Renal cortex interstitium (tissue), 11 donors: ENCODE results near the gene STARD7. TPM values are rescaled to one million over a fixed set of nuclear protein-coding genes. Genes with fewer than 3 reads are reported as not detected.
"Not testable (repeated sequence)": the region's sequence is repeated elsewhere in the genome, so short reads cannot be mapped to it uniquely, and the experiment has no call there.

ENCODE experiments used
- DNase-seq, 11 donors: peaks; one replicate each; pipeline ENCODE4 v3.0.0-alpha.2; 2013; ENCODE audit warnings: low read depth in 9 of 11, low spot score in 4 of 11; ENCODE audit errors: extremely low read depth in 1 of 11
- polyA plus RNA-seq, 3 donors: library from polyadenylated mRNA; unstranded; fragments of 120-200 nt; gene quantifications; one replicate each; pipeline ENCODE4 v1.2.1, GENCODE V29; 2013; ENCODE audit not compliant: insufficient read length in 3 of 3

STARD7 gene
- polyA plus RNA-seq, 3 donors, result 135 to 159 (median 141) TPM

- DNase-seq, result no peak
Observed at GRCh38 chr2:96144481-96145035, 64.1 kb downstream of the STARD7 start.

- no peak for DNase-seq
Observed at GRCh38 chr2:96143848-96144480, 64.7 kb downstream of the STARD7 start.

- DNase-seq, result no peak
Observed at GRCh38 chr2:96143231-96143847, 65.3 kb downstream of the STARD7 start.

GRCh38 chr2:96142217-96143113 lies 66.2 kb downstream of the STARD7 start:
- no peak for DNase-seq

GRCh38 chr2:96141624-96141967 lies 67.0 kb downstream of the STARD7 start:
- not testable (repeated sequence) for DNase-seq

- DNase-seq, result no peak
Observed at GRCh38 chr2:96140941-96141623, 67.5 kb downstream of the STARD7 start.

GRCh38 chr2:96139181-96139758 lies 69.4 kb downstream of the STARD7 start:
- no peak for DNase-seq

- no peak for DNase-seq
Observed at GRCh38 chr2:96138179-96139145, 70.2 kb downstream of the STARD7 start, which contains the start of gene ASTL. Gene ASTL (minus strand): TSS chr2:96138502. CDS start chr2:96138436, 66 bp downstream.

- no peak for DNase-seq
Observed at GRCh38 chr2:96137321-96138178, 71.1 kb downstream of the STARD7 start.

- DNase-seq, result no peak
Observed at GRCh38 chr2:96136129-96136720, 72.4 kb downstream of the STARD7 start.

- DNase-seq, result no peak
Observed at GRCh38 chr2:96135621-96136020, 73.0 kb downstream of the STARD7 start.

- no peak for DNase-seq
Observed at GRCh38 chr2:96135171-96135570, 73.5 kb downstream of the STARD7 start.

Other genes with a start within 250 kb of the STARD7 start
- 10 to 100 TPM; 17.7 to 26.0 (median 18.0) TPM for gene ANKRD36C, start 217.0 kb downstream of the STARD7 start, polyA plus RNA-seq
- 1 to 10 TPM in 2 of 3 donors, under 1 TPM in 1; 0.83 to 2.8 (median 1.3) TPM for gene GPAT2, start 173.9 kb downstream of the STARD7 start, polyA plus RNA-seq
- 1 to 10 TPM; 4.5 to 4.8 (median 4.5) TPM for gene ADRA2B, start 92.3 kb downstream of the STARD7 start, polyA plus RNA-seq
- gene ASTL, start 70.3 kb downstream of the STARD7 start, polyA plus RNA-seq, result under 1 TPM; 0.17 to 0.20 (median 0.20) TPM
- 1 to 10 TPM; 2.1 to 8.9 (median 2.9) TPM for gene DUSP2, start 63.4 kb downstream of the STARD7 start, polyA plus RNA-seq
- gene TMEM127, start 57.2 kb upstream of the STARD7 start, polyA plus RNA-seq, result 10 to 100 TPM; 38.3 to 44.0 (median 41.2) TPM
- gene CIAO1, start 57.4 kb upstream of the STARD7 start, polyA plus RNA-seq, result 10 to 100 TPM; 68.1 to 78.8 (median 70.7) TPM
- 100 to 1,000 TPM; 187 to 201 (median 193) TPM for gene SNRNP200, start 96.7 kb upstream of the STARD7 start, polyA plus RNA-seq
- 1 to 10 TPM; 3.8 to 5.1 (median 4.4) TPM for gene ITPRIPL1, start 116.5 kb upstream of the STARD7 start, polyA plus RNA-seq
- gene NCAPH, start 126.9 kb upstream of the STARD7 start, polyA plus RNA-seq, result 10 to 100 TPM; 16.1 to 23.8 (median 21.8) TPM